Effector memory CD4-positive, alpha-beta T cell (primary cell): Measurements from ENCODE around the gene P2RX2.
"Not testable (repeated sequence)": the region's sequence is repeated elsewhere in the genome, so short reads cannot be mapped to it uniquely, and the experiment has no call there.

Source experiments
- DNase-seq, 3 donors: peaks; one replicate each; pipeline ENCODE4 v3.0.0-alpha.2; 2020
- H3K27ac ChIP-seq: 2 replicates; pipeline ENCODE4 v1.7.0; 2013; ENCODE audit warnings: mild to moderate bottlenecking, low read length, moderate library complexity; ENCODE audit not compliant: insufficient read depth, poor library complexity, severe bottlenecking
- H3K27me3 ChIP-seq: replicated peaks from 2 replicates; pipeline ENCODE4 v1.7.0; 2013; ENCODE audit warnings: mild to moderate bottlenecking, low read length; ENCODE audit not compliant: insufficient read depth, control insufficient read depth, poor library complexity, severe bottlenecking
- H3K36me3 ChIP-seq: 2 replicates; pipeline ENCODE4 v1.7.0; 2013; ENCODE audit warnings: mild to moderate bottlenecking, low read length, moderate library complexity; ENCODE audit not compliant: control insufficient read depth, insufficient read depth
- H3K4me1 ChIP-seq: 2 replicates; pipeline ENCODE4 v1.7.0; 2013; ENCODE audit warnings: low read length, mild to moderate bottlenecking; ENCODE audit not compliant: control insufficient read depth, insufficient read depth, poor library complexity, severe bottlenecking
- H3K4me3 ChIP-seq: 2 replicates; pipeline ENCODE4 v1.7.0; 2013; ENCODE audit warnings: low read length, low read depth, mild to moderate bottlenecking; ENCODE audit not compliant: insufficient read depth, poor library complexity, severe bottlenecking
- H3K9me3 ChIP-seq: 2 replicates; pipeline ENCODE4 v1.7.0; 2013; ENCODE audit warnings: mild to moderate bottlenecking, low read length, moderate library complexity; ENCODE audit not compliant: control insufficient read depth

P2RX2 gene

GRCh38 chr12:132591107-132591935 lies 27.3 kb upstream of the P2RX2 start:
- H3K27ac ChIP-seq: no peak overlapping the region
- no peaks in the 10 kb centered on the region for H3K36me3 ChIP-seq
- DNase-seq: no peak
- H3K4me1 ChIP-seq: no peaks in the 10 kb centered on the region
- no peak overlapping the region for H3K4me3 ChIP-seq
- H3K27me3 ChIP-seq: no peaks in the 10 kb centered on the region
- H3K9me3 ChIP-seq: no peaks in the 10 kb centered on the region

GRCh38 chr12:132592282-132592970 lies 26.1 kb upstream of the P2RX2 start:
- H3K4me3 ChIP-seq: no peak overlapping the region
- no peaks in the 10 kb centered on the region for H3K9me3 ChIP-seq
- DNase-seq: no peak
- no peaks in the 10 kb centered on the region for H3K27me3 ChIP-seq
- H3K36me3 ChIP-seq: no peaks in the 10 kb centered on the region
- peaks cover 2% of the 10 kb centered on the region for H3K4me1 ChIP-seq
- no peak overlapping the region for H3K27ac ChIP-seq

DNA sequence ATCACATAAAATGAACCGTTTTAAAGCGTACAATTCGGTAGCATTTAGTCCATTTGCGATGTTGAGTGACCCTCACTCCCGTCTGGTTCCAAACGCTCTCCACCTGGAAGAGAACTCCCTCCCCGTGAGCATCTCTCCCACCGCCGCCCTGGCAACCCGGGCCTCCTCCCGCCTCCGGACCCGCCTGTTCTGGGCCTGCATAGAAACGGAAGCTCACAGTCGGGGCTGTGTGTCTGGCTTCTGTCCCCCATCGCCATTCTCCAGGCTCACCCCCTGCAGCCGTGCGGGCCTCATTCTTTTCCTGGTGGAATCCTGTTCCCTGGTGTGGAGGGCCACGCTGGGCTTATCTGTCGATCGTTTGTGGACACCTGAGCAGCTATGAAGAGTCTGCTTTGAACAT lies 25.5 kb upstream of the P2RX2 start:
- no peak for DNase-seq
- Histone ChIP-seq H3K9me3 (no peaks in the 10 kb centered on the region), H3K4me1 (peaks cover 6% of the 10 kb centered on the region), H3K27ac (no peak overlapping the region), H3K4me3 (no peak overlapping the region), H3K27me3 (no peaks in the 10 kb centered on the region), H3K36me3 (no peaks in the 10 kb centered on the region)

DNA sequence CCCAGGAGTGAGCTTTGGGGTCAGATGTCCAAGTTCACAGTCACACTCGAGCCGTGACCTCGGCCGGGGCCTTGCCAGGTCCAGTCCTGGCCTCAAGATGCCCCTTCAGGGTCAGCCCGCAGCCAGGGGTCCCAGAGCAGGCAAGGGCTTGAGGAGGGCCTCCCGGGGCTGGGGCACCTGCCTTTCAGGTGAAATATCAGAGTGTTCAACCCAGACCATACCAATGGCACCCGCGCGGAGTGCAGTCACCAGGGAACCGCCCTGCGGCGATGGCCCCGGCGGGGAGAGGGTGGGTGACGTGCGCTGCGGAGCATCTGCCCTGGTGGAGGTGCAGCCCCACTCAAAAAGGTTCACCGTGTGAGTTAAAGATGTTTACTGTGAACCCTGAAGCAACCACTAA lies 25.1 kb upstream of the P2RX2 start:
- Histone ChIP-seq H3K27ac (no peak overlapping the region), H3K4me3 (no peak overlapping the region), H3K36me3 (no peaks in the 10 kb centered on the region), H3K9me3 (no peaks in the 10 kb centered on the region), H3K4me1 (peaks cover 7% of the 10 kb centered on the region), H3K27me3 (no peaks in the 10 kb centered on the region)
- no peak for DNase-seq

GRCh38 chr12:132593938-132594358 lies 24.6 kb upstream of the P2RX2 start:
- H3K4me3 ChIP-seq: no peak overlapping the region
- no peak for DNase-seq
- no peaks in the 10 kb centered on the region for H3K36me3 ChIP-seq

DNA sequence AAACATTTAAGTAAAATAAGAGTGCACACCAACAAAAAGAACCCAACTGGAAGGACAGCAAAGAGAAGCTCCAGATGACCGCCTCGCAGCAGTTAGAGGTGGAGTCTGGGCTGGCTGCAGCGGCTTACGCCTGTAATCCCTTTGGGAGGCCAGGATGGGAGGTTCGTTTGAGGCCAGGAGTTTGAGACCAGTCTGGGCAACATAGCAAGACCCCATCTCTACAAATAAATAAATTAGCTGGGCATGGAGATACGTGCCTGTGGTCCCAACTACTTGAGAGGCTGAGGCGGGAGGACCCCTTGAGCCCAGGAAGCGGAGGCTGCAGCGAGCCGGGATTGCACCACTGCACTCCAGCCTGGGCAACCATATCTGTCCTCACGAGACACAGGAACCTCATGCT lies 23.4 kb upstream of the P2RX2 start:
- H3K4me1 ChIP-seq: peaks cover 12% of the 10 kb centered on the region
- no peaks in the 10 kb centered on the region for H3K9me3 ChIP-seq
- no peaks in the 10 kb centered on the region for H3K36me3 ChIP-seq
- no peak overlapping the region for H3K4me3 ChIP-seq
- no peaks in the 10 kb centered on the region for H3K27me3 ChIP-seq
- no peak overlapping the region for H3K27ac ChIP-seq
- DNase-seq: no peak

More at GRCh38 chr12:132593938-132594358, 24.6 kb upstream of the P2RX2 start:
- H3K9me3 ChIP-seq: no peaks in the 10 kb centered on the region
- no peaks in the 10 kb centered on the region for H3K27me3 ChIP-seq
- no peak overlapping the region for H3K27ac ChIP-seq
- peaks cover 8% of the 10 kb centered on the region for H3K4me1 ChIP-seq

DNA sequence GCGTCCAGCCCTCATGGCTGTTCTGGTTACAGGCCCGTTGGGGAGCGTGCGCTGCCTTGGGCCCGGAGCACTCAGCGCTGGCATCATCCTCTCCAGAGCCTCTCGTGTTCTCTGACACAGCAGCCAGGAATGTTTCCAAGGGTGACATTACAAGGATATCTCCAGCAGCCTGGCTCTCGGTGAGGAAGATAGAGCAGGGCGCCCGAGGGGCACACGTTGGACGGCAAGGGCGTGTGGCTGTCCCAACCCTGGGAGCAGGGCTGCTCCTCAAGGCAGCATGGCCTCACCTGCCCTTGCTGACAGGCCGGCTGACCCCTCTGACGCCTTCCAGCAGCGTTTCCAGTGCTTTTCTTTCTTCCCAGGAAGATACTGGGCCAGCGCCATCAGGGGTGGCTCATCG lies 22.6 kb upstream of the P2RX2 start:
- Histone ChIP-seq H3K4me1 (peaks cover 20% of the 10 kb centered on the region), H3K36me3 (no peaks in the 10 kb centered on the region), H3K27ac (no peak overlapping the region), H3K9me3 (no peaks in the 10 kb centered on the region), H3K27me3 (no peaks in the 10 kb centered on the region), H3K4me3 (no peak overlapping the region)
- no peak for DNase-seq

DNA sequence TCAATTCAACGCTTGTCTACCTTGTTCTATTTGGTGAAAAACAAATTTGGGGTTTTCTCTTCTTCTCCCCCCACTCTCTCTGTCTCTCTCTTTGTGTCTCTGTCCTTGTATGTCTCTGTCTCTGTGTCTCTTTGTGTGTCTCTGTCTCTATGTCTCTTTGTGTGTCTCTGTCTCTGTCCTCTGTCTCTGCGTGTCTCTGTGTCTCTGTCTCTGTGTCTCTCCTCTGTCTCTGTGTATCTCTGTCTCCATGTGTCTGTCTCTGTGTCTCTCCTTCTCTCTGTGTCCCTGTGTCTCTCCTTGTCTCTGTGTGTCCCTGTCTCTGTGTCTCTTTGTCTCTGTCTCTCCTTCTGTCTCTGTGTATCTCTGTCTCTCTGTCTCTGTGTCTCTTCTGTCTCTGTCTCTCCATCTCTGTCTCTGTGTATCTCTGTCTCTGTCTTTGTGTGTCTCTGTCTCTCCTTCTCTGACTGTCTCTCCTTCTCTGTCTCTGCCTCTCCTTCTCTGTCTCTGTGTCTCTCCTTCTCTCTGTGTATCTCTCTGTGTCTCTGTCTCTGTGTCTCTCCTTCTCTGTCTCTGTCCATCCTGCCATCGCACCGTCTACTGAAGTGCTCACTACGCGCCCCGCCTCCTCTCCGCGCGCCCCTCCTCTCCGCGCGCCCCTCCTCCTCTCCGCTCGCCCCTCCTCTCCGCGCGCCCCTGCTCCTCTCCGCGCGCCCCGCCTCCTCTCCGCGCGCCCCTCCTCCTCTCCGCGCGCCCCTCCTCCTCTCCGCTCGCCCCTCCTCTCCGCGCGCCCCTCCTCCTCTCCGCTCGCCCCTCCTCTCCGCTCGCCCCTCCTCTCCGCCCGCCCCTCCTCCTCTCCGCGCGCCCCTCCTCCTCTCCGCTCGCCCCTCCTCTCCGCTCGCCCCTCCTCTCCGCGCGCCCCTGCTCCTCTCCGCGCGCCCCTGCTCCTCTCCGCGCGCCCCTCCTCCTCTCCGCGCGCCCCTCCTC lies 21.0 kb upstream of the P2RX2 start:
- Histone ChIP-seq H3K9me3 (no peaks in the 10 kb centered on the region), H3K4me1 (peaks cover 22% of the 10 kb centered on the region), H3K27me3 (no peaks in the 10 kb centered on the region), H3K27ac (no peak overlapping the region), H3K4me3 (peak overlapping the region; percentile 57), H3K36me3 (no peaks in the 10 kb centered on the region)
- DNase-seq: peak in 1 of 3 donors; percentile 21

DNA sequence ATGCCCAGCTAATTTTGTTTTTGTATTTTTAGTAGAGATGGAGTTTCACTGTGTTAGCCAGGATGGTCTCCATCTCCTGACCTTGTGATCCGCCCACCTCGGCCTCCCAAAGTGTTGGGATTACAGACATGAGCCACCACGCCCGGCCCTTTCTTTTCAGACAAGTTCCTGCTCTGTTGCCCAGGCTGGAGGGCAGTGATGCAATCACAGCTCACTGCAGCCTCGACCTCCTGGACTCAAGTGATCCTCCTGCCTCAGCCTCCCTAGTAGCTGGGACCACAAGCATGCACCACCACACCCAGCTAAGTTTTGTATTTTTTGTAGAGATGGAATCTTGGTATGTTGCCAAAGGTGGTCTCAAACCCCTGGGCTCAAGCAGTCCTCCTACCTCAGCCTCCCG lies 19.1 kb upstream of the P2RX2 start:
- DNase-seq, H3K4me3 ChIP-seq, H3K9me3 ChIP-seq, H3K27me3 ChIP-seq, H3K27ac ChIP-seq, H3K36me3 ChIP-seq: not testable (repeated sequence)
- peaks cover 22% of the 10 kb centered on the region for H3K4me1 ChIP-seq
